HepG2 (cell line): ENCODE data around the gene KIF3A.

ENCODE experiments used
- CREM ChIP-seq, 2 experiments: sonication (generic) in 1 of 2; formaldehyde crosslinking in 1 of 2; IDR thresholded peaks; 2 replicates each; pipeline versions ENCODE4 v1.4.0 to v1.6.1; 2016 to 2020; ENCODE audit warnings: antibody characterized with exemption in 1 of 2, mild to moderate bottlenecking in 1 of 2, missing genetic modification reagents in 1 of 2
- EZH2 ChIP-seq: conservative IDR thresholded peaks from 2 replicates; pipeline ENCODE4 v1.6.1; 2012; ENCODE audit warnings: mild to moderate bottlenecking, low read depth, low read length, moderate library complexity
- PHF8 ChIP-seq: sonication (generic); formaldehyde crosslinking; IDR thresholded peaks from 2 replicates; pipeline ENCODE4 v1.5.0; 2020; ENCODE audit warnings: missing genetic modification reagents
- POLR2A ChIP-seq, 2 experiments: IDR thresholded peaks; 2 replicates each; pipeline ENCODE4 v1.6.1; 2011; ENCODE audit warnings: low read depth in 2 of 2, low read length in 2 of 2, mild to moderate bottlenecking in 1 of 2, moderate library complexity in 1 of 2; ENCODE audit not compliant: insufficient read depth in 1 of 2
- SIN3A ChIP-seq: IDR thresholded peaks from 2 replicates; pipeline ENCODE4 v1.6.1; 2011; ENCODE audit warnings: low read depth, mild to moderate bottlenecking, control low read depth, low read length, borderline replicate concordance
- SMARCE1 ChIP-seq: fragments of 450-650 bp; IDR thresholded peaks from 2 replicates; pipeline ENCODE4 v1.6.1; 2017; ENCODE audit warnings: borderline replicate concordance
- SUZ12 ChIP-seq: fragments of 150-350 bp; IDR thresholded peaks from 2 replicates; pipeline ENCODE4 v1.6.1; 2014; ENCODE audit warnings: low read depth, low read length
- U2AF2 ChIP-seq: fragments of 200-400 bp; formaldehyde crosslinking; IDR thresholded peaks from 2 replicates; pipeline ENCODE4 v1.6.1; 2017; ENCODE audit warnings: low read depth, mild to moderate bottlenecking, low read length
- YY1 ChIP-seq: IDR thresholded peaks from 2 replicates; pipeline ENCODE4 v1.6.1; 2011; ENCODE audit warnings: low read length, low read depth, moderate library complexity, mild to moderate bottlenecking; ENCODE audit not compliant: insufficient read depth, insufficient replicate concordance
- ZZZ3 ChIP-seq: sonication (generic); formaldehyde crosslinking; IDR thresholded peaks from 2 replicates; pipeline ENCODE4 v1.4.0; 2020; ENCODE audit warnings: missing genetic modification reagents, mild to moderate bottlenecking, borderline replicate concordance
- TF ChIP-seq, protein P1 (sequence below): sonication (generic); formaldehyde crosslinking; IDR thresholded peaks from 2 replicates; pipeline ENCODE4 v1.5.0; 2020; ENCODE audit warnings: mild to moderate bottlenecking, missing genetic modification reagents, moderate library complexity
- TF ChIP-seq, protein P2 (sequence below): sonication (generic); formaldehyde crosslinking; IDR thresholded peaks from 2 replicates; pipeline ENCODE4 v1.4.0; 2020; ENCODE audit warnings: missing genetic modification reagents, low read depth, mild to moderate bottlenecking, borderline replicate concordance
- TF ChIP-seq, protein P3 (sequence below): sonication (generic); formaldehyde crosslinking; IDR thresholded peaks from 2 replicates; pipeline ENCODE4 v1.5.1; 2020; ENCODE audit warnings: missing genetic modification reagents, mild to moderate bottlenecking, borderline replicate concordance

DNA sequence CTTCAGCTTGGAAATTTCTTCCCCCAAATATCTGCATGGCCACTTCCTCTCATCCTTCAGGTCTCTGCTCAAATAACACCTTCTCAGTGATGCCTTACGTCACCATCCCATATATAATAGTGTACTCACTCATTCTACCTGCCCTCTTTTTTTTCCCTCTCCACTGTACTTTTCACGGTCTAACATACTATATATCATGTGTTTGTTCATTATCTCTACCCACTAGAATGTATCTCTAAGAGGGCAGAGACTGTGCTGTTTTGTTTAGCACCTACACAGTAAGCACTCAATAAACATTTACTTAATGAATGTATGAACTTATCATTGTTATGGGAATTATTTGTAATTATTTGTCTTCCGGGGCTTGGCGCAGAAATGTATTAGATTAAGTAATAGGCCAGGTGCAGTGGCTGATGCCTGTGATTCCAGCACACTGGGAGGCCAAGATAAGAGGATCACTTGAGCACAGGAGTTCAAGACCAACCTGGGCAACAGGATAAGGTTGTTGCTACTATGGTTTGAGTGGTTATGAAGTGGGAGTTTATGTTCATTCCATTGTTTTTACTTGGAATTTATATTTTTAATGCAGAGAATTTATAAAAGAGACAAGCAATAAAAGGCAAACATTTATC, 85.4 kb downstream of the KIF3A start:
- TF ChIP-seq, protein P1, sequence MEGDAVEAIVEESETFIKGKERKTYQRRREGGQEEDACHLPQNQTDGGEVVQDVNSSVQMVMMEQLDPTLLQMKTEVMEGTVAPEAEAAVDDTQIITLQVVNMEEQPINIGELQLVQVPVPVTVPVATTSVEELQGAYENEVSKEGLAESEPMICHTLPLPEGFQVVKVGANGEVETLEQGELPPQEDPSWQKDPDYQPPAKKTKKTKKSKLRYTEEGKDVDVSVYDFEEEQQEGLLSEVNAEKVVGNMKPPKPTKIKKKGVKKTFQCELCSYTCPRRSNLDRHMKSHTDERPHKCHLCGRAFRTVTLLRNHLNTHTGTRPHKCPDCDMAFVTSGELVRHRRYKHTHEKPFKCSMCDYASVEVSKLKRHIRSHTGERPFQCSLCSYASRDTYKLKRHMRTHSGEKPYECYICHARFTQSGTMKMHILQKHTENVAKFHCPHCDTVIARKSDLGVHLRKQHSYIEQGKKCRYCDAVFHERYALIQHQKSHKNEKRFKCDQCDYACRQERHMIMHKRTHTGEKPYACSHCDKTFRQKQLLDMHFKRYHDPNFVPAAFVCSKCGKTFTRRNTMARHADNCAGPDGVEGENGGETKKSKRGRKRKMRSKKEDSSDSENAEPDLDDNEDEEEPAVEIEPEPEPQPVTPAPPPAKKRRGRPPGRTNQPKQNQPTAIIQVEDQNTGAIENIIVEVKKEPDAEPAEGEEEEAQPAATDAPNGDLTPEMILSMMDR (CRISPR knock-in tag), result no peak
- TF ChIP-seq ZZZ3 (no peak), CREM (IDR thresholded peaks at IDR 0.05) (no peak), CREM (CRISPR knock-in tag; IDR thresholded peaks at IDR 0.05) (no peak), POLR2A (IDR thresholded peaks at IDR 0.05; ENCODE audit: insufficient read depth in 1 of 2, low read depth in 2 of 2, low read length in 2 of 2) (no peak), SIN3A (no peak), PHF8 (CRISPR knock-in tag) (no peak), U2AF2 (no peak), SMARCE1 (no peak), SUZ12 (no peak), EZH2 (no peak), YY1 (no peak)
- TF ChIP-seq, protein P2, sequence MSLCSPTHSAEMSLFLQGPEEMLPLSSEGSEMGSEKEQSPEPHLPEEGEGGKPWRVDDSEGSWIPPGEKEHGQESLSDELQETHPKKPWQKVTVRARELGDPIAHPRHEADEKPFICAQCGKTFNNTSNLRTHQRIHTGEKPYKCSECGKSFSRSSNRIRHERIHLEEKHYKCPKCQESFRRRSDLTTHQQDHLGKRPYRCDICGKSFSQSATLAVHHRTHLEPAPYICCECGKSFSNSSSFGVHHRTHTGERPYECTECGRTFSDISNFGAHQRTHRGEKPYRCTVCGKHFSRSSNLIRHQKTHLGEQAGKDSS (CRISPR knock-in tag), result no peak
- TF ChIP-seq, protein P3, sequence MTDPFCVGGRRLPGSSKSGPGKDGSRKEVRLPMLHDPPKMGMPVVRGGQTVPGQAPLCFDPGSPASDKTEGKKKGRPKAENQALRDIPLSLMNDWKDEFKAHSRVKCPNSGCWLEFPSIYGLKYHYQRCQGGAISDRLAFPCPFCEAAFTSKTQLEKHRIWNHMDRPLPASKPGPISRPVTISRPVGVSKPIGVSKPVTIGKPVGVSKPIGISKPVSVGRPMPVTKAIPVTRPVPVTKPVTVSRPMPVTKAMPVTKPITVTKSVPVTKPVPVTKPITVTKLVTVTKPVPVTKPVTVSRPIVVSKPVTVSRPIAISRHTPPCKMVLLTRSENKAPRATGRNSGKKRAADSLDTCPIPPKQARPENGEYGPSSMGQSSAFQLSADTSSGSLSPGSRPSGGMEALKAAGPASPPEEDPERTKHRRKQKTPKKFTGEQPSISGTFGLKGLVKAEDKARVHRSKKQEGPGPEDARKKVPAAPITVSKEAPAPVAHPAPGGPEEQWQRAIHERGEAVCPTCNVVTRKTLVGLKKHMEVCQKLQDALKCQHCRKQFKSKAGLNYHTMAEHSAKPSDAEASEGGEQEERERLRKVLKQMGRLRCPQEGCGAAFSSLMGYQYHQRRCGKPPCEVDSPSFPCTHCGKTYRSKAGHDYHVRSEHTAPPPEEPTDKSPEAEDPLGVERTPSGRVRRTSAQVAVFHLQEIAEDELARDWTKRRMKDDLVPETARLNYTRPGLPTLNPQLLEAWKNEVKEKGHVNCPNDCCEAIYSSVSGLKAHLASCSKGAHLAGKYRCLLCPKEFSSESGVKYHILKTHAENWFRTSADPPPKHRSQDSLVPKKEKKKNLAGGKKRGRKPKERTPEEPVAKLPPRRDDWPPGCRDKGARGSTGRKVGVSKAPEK (CRISPR knock-in tag), result no peak
